Activated naive CD8-positive, alpha-beta T cell treated with anti-CD3 and anti-CD28 coated beads, Interleukin-2, amount 50 U/mL, for 24 hours (primary cell): Measurements from ENCODE around the gene FXYD6.

Experiments used
- ATAC-seq: fragments of 150-1000 bp; cut with Tn5 transposase; one replicate; pipeline ENCODE4 v1.10.0; 2021
- DNase-seq: peaks from one replicate; pipeline ENCODE4 v3.0.0; 2021
- H3K27ac Mint-ChIP-seq: one replicate; pipeline ENCODE4 v1.8.0; 2021; ENCODE audit warnings: mild to moderate bottlenecking, mixed read lengths
- H3K27me3 Mint-ChIP-seq: one replicate; pipeline ENCODE4 v1.8.0; 2021; ENCODE audit warnings: mixed read lengths
- H3K36me3 Mint-ChIP-seq: one replicate; pipeline ENCODE4 v1.8.0; 2021; ENCODE audit warnings: low read depth, mixed read lengths
- H3K4me1 Mint-ChIP-seq: one replicate; pipeline ENCODE4 v1.8.0; 2021; ENCODE audit warnings: mixed read lengths
- H3K4me3 Mint-ChIP-seq: one replicate; pipeline ENCODE4 v1.8.0; 2021; ENCODE audit warnings: mild to moderate bottlenecking, moderate library complexity, mixed read lengths
- H3K9me3 Mint-ChIP-seq: one replicate; pipeline ENCODE4 v1.8.0; 2021; ENCODE audit warnings: mixed read lengths

Gene FXYD6

DNA sequence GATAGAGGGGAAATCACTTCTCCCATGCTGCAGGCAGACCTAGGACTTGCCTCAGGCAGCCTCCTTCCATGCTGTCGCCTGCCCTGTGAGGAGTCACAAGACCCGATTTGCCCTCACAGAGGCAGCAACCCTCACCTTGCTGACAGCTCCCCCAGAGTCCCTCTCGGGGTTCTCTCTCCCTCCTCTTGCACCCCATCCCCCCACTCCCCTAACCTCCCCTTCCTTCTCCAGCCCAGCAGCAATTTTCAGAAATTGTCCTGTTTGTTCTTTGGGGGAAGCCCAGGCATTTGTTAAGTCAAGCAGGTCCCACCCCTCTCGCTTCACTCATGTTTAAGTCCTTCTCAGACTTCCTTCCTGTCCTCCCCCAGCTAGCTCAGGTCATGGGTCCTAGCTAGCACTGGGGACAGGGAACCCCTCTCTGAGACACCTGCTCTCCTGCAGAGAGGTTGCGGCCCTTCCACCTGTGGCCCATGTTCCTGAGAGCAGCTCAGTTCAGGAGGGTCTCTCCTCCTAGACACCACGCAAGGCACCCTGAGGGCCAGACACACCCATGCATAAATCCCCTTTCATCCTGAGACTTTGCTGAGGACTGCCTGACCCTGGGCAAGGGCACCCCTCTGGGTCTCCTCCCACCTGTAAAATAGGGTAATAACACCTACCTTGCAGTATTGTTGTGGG lies 45.6 kb downstream of the FXYD6 start:
- Mint-ChIP-seq H3K4me1 (peaks cover 51% of the 10 kb centered on the region), H3K27me3 (no peaks in the 10 kb centered on the region), H3K4me3 (no peak overlapping the region), H3K27ac (peak overlapping the region; percentile 73), H3K9me3 (no peaks in the 10 kb centered on the region), H3K36me3 (no peaks in the 10 kb centered on the region)
- DNase-seq = no peak
- ATAC-seq = no peak

DNA sequence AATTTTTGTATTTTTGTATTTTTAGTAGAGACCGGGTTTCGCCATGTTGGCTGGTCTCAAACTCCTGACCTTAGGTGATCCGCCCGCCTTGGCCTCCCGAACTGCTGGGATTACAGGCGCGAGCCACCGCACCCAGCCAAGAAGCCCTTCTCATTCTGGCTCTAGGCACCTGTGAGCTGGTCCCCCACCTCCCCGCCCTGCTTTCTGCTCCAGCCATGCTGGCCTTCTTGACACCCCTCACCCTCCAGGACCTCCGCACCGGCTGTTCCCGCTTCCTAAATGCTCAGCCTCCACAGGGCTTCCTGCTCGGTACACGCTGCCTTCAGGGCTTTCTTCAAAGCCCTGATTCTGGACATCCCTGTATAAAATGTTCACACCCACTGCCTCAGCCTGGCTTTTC lies 46.4 kb downstream of the FXYD6 start:
- Mint-ChIP-seq H3K4me1 (peaks cover 58% of the 10 kb centered on the region), H3K9me3 (no peaks in the 10 kb centered on the region), H3K27ac (peak overlapping the region; percentile 73), H3K4me3 (peak overlapping the region; percentile 19), H3K27me3 (no peaks in the 10 kb centered on the region), H3K36me3 (no peaks in the 10 kb centered on the region)
- ATAC-seq (no peak), DNase-seq (no peak)

DNA sequence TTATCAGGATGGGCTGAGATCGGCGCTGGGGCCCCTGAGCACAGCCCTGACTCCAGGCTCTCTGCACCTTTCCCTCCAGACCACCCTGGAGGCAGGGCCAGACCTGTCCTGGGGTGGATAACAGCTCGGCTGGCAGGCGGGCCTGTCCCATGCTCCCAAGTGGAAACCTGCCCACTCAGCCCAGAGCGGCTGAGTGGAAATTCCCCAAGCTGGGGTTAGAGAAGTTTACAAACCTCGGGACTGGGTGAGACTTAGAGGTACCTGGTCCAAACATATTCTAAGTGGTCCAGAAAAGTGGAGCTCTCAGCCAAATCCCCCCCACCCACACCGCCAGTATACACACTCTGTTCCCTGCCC lies 47.1 kb downstream of the FXYD6 start:
- Mint-ChIP-seq H3K36me3 (no peaks in the 10 kb centered on the region), H3K9me3 (no peaks in the 10 kb centered on the region), H3K4me1 (peaks cover 66% of the 10 kb centered on the region), H3K27ac (peak overlapping the region; percentile 89), H3K4me3 (no peak overlapping the region), H3K27me3 (no peaks in the 10 kb centered on the region)
- ATAC-seq = no peak
- DNase-seq = no peak

GRCh38 chr11:117828611-117829368 lies 47.7 kb downstream of the FXYD6 start:
- peak; percentile 93 for DNase-seq
- peak; percentile 97 for ATAC-seq
- Mint-ChIP-seq H3K4me1 (peaks cover 71% of the 10 kb centered on the region), H3K9me3 (no peaks in the 10 kb centered on the region), H3K27me3 (no peaks in the 10 kb centered on the region), H3K4me3 (peak overlapping the region; percentile 38), H3K27ac (peak overlapping the region; percentile 89), H3K36me3 (no peaks in the 10 kb centered on the region)

DNA sequence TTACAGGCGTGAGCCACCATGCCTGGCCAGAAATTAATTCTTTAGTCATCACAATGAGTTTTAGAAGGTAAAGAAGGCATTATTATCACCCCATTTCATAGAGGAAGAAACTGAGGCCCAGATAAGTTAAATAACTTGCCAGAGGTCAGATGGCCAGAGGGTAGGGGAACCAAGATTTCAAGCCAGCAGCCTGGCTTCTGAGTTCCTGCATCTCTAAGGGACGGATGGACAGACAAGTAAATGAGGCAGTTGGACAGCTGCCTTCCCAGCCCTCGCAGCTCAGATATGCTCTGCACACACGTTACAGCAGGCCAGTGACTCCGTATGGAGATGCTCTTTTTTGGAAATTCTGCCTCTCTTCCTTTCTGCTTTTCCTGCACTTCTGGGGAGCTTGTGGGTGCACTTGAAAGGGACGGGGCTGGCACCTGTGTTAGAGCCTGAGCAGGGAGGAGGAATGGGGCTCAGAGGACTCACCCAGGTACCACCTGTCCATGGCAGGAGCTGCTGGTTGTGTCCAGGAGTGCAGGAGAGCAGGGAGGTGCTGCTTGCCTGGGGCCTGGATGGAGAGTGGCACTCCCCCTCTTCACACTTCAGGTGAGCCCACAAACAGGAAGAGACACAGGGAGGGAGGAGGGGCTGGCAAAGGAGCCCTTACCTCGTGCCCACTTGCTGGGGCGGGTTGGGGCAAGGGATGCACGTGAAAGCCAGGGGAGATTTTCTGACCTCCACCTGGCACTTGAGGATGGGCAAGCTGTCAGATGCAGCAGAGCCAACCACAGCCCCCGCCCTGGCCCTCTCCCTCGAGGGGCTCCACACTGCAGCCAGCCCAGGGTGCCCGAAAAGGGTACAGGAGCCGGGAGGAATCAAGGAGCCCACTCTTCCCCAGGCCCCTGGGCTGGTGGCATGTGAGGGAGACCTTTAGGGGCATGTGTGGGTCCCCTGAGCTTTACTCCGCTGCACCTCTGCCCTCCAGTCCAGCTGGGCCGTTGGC lies 48.6 kb downstream of the FXYD6 start:
- Mint-ChIP-seq H3K4me3 (peak overlapping the region; percentile 38), H3K27ac (peak overlapping the region; percentile 1), H3K4me1 (peaks cover 81% of the 10 kb centered on the region), H3K27me3 (no peaks in the 10 kb centered on the region), H3K36me3 (no peaks in the 10 kb centered on the region), H3K9me3 (no peaks in the 10 kb centered on the region)
- DNase-seq (no peak), ATAC-seq (no peak)

DNA sequence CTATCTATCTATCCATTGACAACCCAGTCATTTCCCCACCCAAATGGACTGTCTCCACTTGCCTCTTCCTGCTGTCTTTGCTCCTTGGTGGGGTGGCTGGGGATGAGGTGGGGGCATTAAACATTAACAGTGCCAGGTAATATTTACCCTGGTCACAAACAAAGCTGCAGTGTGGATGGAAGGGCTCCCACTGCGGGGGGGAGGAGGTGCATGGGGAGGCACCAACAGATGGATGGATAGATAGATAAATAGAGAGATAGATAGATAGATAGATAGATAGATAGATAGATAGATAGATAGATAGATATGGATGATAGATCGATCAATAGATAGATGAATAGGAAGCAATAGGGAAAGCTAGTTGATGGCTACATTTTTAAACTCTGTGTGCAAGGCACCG lies 49.6 kb downstream of the FXYD6 start:
- ATAC-seq (no peak), DNase-seq (no peak)
- Mint-ChIP-seq H3K4me3 (no peak overlapping the region), H3K27ac (no peak overlapping the region), H3K36me3 (no peaks in the 10 kb centered on the region), H3K4me1 (peaks cover 91% of the 10 kb centered on the region), H3K9me3 (no peaks in the 10 kb centered on the region), H3K27me3 (no peaks in the 10 kb centered on the region)

GRCh38 chr11:117826190-117826570 lies 50.3 kb downstream of the FXYD6 start:
- Mint-ChIP-seq H3K4me3 (no peak overlapping the region), H3K36me3 (no peaks in the 10 kb centered on the region), H3K4me1 (peaks cover 90% of the 10 kb centered on the region), H3K9me3 (no peaks in the 10 kb centered on the region), H3K27me3 (no peaks in the 10 kb centered on the region), H3K27ac (no peak overlapping the region)
- ATAC-seq (no peak), DNase-seq (no peak)

DNA sequence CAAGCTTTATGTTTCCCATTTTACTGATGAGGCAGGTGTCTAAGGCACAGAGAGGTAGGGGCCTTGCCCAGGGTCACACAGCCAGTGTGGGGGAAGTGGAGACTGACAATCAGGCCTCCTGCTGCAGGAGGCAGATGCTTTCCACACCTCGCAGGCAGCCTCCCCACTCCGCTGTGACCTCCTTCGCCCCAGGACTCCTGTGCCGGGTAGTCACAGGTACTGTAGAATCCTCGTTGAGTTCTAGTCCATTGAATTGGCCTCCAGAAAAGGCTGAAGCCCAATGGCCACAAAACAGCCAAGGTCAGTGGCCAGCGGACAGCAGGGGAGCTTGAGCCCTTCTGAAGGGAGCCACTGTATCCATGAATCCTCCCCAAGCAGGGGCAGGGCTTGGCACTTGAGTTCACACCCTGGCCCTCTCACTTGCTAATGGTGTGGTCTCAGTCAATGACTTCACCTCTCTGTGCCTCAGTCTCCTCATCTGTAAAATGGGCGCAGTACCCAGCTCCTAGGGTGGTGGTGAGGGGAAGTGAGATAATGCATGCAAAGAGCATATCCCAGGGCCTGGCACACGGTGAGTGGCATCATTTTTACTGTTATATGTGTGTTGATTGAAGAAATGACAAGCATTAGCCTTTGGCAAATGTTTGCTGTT lies 50.8 kb downstream of the FXYD6 start:
- Mint-ChIP-seq H3K4me1 (peaks cover 84% of the 10 kb centered on the region), H3K27ac (no peak overlapping the region), H3K9me3 (no peaks in the 10 kb centered on the region), H3K4me3 (no peak overlapping the region), H3K27me3 (no peaks in the 10 kb centered on the region), H3K36me3 (no peaks in the 10 kb centered on the region)
- ATAC-seq (no peak), DNase-seq (no peak)

DNA sequence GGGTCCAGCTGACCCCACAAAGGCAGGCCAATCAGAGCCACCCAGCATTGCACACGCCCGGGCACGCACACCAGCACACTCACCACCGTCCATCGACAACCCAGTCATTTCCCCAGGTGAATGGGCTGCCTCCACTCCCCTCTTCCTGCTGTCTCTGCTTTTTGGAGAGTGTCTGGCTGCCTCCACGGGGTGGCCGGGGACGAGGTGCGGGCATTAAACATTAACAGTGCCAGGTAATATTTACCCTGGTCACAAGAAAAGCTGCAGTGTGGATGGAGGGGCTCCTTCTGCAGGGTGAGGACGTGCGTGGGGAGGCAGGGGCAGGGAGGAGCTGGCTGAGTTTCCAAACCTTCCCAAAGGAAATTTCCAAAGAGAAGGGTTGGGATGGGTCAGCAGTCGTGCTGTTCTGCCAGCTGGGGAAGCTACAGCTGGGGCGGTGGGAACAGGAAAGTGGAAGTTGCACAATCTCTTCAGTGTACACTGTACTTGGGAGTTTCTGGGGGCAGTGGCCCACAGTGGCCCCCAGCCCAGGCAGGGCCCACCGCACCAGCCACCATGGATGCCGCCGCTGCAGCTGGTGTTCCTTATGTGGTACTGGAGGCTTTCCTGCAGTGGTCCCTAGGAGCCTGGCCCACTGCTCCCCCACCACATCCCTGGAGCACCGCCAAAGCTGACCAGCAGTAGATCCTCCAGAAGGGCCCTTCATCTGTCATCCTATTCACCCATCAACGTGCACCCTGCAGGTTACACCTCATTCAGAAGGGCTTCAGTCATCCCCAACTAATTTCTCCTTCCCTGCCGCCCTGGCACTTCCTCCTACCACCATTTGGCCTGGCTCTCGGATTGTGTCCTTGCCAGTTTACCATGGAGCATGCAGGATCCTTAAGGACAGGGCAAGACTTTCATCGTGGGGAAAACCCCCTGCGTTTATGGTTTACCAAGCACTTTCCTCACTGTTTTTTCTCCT lies 51.6 kb downstream of the FXYD6 start, which contains the start of gene FXYD2:
TSS of gene FXYD2 (minus strand) at position 174 of the 967 bp plus-strand sequence. CDS start at position 108, 66 bp downstream.
- Mint-ChIP-seq H3K4me3 (peak within 1 kb of the TSS; percentile 11), H3K27me3 (no peaks in the 10 kb centered on the region), H3K27ac (peak within 1 kb of the TSS; percentile 74), H3K4me1 (peaks cover 76% of the 10 kb centered on the region), H3K36me3 (no peaks in the 10 kb centered on the region), H3K9me3 (no peaks in the 10 kb centered on the region)
- ATAC-seq (no peak), DNase-seq (no peak)

DNA sequence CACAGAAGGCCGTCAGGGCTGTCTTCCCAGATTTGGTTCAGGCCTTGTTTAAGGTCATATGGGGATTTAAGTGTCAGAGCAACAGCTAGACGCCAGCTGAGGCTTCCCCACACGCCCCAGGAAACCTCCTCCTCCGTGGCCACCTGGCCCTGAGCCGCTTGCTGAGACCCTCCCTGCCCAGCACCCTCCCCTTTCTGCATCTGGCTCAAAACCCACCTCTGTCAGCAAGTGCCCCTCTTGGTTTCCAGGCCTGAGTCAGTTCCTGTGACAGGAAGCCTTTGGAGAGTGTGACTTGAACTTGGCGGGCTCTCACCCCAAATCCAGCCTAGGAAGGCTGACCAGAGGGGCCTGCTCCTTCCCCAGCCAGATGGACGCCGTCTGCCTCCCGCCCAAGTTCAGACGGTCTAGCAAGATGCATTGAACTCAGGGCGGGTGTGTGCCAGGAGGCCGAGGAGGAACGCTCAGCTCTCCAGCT lies 52.5 kb downstream of the FXYD6 start:
- DNase-seq (no peak), ATAC-seq (no peak)
- Mint-ChIP-seq H3K4me1 (peaks cover 69% of the 10 kb centered on the region), H3K27ac (peak overlapping the region; percentile 74), H3K9me3 (no peaks in the 10 kb centered on the region), H3K36me3 (no peaks in the 10 kb centered on the region), H3K27me3 (no peaks in the 10 kb centered on the region), H3K4me3 (peak overlapping the region; percentile 3)

- H3K36me3 Mint-ChIP-seq = peaks cover under 1% of the 10 kb centered on the region
- peak overlapping the region; percentile 15 for H3K4me3 Mint-ChIP-seq
- ATAC-seq (peak; percentile 44), DNase-seq (peak; percentile 53)
- peak overlapping the region; percentile 74 for H3K27ac Mint-ChIP-seq
- H3K27me3 Mint-ChIP-seq = no peaks in the 10 kb centered on the region
- H3K4me1 Mint-ChIP-seq = peaks cover 69% of the 10 kb centered on the region
- no peaks in the 10 kb centered on the region for H3K9me3 Mint-ChIP-seq
Observed at GRCh38 chr11:117823294-117823945, 53.0 kb downstream of the FXYD6 start.

DNA sequence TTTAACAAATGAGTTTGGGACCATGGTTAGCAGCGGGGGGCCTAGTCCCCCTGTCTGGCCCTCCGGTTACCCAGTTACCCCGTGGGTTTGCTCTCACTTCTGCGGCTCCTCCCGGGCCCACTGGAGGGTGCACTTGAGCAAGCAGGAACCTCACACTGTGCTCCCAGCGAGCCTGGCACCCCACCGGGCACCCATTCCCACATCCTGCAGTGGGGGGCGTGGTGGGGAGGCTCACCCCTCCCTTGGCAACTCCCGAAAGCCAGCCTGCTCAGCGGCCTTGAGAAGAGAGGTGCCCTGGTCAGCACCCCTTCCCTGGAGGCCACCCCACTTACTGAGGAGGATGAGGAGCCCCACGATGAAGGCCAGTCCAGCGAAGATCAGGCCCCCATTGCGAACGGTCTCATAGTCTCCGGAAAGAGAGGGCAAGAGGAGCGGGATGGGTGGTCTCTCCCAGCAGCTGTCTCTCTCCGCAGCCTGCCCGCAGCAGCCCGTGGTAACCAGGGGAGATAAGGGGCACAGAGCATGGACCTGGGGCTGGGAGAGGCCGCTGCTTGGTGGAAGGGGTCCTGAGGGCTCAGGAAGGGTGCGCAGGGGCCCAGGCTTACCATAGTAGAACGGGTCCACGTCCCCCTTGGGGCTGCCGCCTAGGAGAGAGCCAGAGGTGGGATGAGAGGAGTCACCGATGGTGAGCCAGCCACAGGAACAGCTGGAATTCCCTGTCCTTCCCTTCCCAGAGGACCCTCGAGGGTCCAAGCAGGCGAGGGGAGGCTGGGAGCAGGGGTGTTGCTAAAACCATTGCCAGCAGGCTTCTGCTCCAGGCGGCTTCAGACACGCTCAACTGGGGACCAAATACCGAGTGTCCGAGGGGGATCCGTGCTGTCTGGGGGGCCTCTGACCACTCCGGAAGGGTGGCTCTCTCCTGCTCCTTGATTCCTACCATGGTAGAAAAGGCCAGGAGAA lies 54.1 kb downstream of the FXYD6 start:
- Mint-ChIP-seq H3K4me1 (peaks cover 69% of the 10 kb centered on the region), H3K27me3 (no peaks in the 10 kb centered on the region), H3K36me3 (peaks cover 5% of the 10 kb centered on the region), H3K27ac (peak overlapping the region; percentile 79), H3K9me3 (no peaks in the 10 kb centered on the region), H3K4me3 (peak overlapping the region; percentile 38)
- DNase-seq (peak; percentile 79), ATAC-seq (peak; percentile 38)
